Retinal pigment epithelial cell (primary cell): ENCODE measurements around the gene CCDC141.

ENCODE experiments used
- DNase-seq: peaks from one replicate; pipeline ENCODE4 v3.0.0-alpha.2; 2010; ENCODE audit warnings: low read depth
- H3K4me3 ChIP-seq: 2 replicates; pipeline ENCODE4 v1.5.1; 2011; ENCODE audit warnings: mild to moderate bottlenecking, low read length, control low read depth, moderate library complexity
- TF ChIP-seq, protein P1 (sequence below): conservative IDR thresholded peaks from 2 replicates; pipeline ENCODE4 v1.5.1; 2011; ENCODE audit warnings: low read depth, low read length, control low read depth, inconsistent platforms

Gene CCDC141

DNA sequence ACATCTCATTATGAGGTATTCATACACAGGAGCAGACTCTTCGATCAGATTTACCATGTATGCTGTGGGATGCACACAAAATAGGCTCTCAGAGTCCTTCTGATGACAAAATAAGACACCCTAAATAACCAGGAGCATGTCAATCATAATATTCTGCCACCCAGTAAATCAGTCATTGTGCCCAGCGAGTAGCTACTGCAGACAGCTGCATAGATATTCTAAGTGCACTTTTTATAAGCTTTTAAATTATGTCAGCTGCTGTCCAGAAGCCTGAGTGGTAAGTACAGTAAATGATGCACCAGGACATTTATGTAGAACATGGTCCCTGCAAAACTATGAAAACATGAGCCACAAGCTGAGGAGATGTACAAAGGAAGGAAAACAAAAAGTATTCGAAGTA, 102.9 kb downstream of the CCDC141 start:
- H3K4me3 ChIP-seq = no peak overlapping the region
- DNase-seq = no peak
- TF ChIP-seq, protein P1, sequence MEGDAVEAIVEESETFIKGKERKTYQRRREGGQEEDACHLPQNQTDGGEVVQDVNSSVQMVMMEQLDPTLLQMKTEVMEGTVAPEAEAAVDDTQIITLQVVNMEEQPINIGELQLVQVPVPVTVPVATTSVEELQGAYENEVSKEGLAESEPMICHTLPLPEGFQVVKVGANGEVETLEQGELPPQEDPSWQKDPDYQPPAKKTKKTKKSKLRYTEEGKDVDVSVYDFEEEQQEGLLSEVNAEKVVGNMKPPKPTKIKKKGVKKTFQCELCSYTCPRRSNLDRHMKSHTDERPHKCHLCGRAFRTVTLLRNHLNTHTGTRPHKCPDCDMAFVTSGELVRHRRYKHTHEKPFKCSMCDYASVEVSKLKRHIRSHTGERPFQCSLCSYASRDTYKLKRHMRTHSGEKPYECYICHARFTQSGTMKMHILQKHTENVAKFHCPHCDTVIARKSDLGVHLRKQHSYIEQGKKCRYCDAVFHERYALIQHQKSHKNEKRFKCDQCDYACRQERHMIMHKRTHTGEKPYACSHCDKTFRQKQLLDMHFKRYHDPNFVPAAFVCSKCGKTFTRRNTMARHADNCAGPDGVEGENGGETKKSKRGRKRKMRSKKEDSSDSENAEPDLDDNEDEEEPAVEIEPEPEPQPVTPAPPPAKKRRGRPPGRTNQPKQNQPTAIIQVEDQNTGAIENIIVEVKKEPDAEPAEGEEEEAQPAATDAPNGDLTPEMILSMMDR = no peak

DNA sequence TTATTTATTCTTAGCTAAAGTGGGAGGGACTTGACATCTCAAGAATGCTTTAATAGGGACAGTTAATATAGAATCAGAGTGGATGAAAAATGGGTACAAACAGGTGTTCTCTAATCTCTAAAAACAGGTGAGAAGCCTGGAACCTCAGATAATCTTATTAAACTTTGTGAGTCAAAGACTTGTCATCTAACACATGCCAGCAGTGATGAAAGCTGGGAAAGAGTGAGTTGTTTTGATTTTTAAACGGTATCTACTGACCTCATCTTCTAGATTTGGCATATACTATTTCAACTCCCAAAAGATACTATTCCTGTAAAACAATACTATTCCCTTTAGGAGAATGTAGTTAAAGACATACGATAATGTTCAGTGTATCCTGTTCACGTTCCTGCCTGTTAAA, 103.4 kb downstream of the CCDC141 start:
- TF ChIP-seq, protein P1 = no peak
- H3K4me3 ChIP-seq = no peak overlapping the region
- DNase-seq = no peak

DNA sequence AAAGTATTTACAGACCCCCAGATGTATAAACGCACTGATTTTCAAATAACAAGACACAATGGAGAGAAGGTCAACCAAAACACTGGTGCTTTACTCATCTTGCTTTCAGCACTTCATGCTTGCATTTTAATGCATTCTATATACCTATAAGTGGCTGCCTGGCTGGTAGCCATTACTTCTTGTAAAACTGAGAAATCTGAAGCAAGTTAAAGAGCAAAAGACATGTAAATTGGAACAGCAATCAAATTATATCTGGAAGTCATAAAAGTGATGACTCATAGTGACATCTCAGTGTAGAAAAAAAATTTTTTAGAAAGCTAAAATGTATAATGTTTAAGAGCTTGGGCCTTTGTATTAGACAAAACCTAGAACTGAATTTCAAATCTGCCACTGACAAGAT, 106.2 kb downstream of the CCDC141 start:
- TF ChIP-seq, protein P1 = no peak
- no peak overlapping the region for H3K4me3 ChIP-seq
- no peak for DNase-seq

DNA sequence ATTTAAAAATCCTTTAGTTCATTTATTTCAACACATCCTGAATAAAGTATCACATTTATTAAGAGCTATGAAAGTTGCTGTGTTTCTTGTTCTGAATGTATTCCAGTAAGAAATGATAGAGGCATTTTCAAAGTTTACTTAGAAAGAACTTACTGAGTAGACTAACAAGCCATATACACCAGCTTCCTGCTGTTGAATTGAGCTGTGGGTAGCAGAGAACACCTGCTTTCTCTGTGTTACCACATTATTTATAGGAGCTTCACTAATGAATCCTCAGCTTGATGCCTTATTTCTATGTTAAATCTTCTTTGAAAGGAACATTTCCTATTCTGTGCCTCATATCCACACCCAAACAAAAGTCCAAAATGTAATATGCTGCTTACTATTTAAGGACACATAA, 115.4 kb downstream of the CCDC141 start:
- DNase-seq = no peak
- TF ChIP-seq, protein P1 = no peak

DNA sequence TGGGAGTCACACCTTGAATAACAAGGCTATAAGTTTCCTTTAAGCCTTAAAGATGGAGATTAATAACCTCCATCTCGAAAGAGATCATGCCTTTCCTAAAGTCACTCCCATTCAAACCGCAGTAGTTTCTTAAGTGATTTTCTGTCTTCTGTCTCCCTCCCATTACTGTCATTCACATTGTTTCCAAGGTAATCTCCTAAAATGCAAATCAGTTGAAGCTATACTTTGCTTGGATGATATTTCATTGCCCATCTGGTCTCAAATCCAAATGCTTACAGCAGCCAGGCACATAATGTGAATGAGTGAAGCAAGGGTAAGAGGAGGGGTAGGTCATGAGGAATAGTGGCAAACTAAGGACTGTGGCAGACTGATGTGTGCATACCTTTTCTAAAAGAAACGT, 116.4 kb downstream of the CCDC141 start:
- DNase-seq = no peak
- TF ChIP-seq, protein P1 = no peak
- H3K4me3 ChIP-seq = no peak overlapping the region

More for the DNA sequence above, 115.4 kb downstream of the CCDC141 start:
- no peak overlapping the region for H3K4me3 ChIP-seq

DNA sequence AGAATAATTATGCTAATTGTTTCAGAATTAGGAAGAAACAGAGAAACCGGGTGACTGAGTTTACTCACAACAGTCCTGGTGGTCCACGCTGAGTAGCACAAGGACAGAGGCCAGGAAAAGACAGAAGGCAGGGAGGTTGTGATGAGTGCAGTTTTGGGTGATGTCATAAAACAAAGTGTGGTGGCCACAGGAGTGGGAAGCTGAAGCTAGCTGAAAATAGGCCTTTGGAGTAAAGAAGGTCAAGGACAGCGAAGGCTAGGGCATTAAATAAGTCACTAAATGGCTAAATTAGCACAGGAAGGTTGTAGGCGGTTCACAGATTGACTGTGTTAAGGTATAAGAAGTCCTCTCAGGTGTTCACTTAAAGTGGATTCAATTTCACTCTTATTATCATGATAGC, 121.9 kb downstream of the CCDC141 start:
- no peak for DNase-seq
- TF ChIP-seq, protein P1 = no peak
- no peak overlapping the region for H3K4me3 ChIP-seq

DNA sequence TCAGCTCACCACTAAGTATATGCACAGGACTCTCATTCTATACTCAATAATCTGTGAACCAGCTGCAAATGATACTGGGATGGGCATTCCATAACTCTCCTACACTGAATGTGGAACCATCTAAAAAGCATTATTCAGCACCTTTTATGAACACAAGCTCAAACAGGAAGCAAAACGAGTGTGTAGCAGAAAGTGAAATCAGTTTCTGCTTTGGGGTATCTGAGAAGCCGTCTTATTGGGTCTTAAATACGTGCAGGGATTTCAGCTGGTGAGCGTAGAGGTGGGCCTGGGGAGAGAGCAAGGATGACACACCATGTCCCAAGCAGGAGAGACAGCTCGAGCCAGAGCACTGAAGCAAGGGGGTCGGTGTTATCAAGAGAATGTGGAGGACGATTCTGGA, 122.8 kb downstream of the CCDC141 start:
- DNase-seq = no peak
- H3K4me3 ChIP-seq = no peak overlapping the region
- TF ChIP-seq, protein P1 = no peak
